Measurements from ENCODE around the gene ACKR4.

DNA sequence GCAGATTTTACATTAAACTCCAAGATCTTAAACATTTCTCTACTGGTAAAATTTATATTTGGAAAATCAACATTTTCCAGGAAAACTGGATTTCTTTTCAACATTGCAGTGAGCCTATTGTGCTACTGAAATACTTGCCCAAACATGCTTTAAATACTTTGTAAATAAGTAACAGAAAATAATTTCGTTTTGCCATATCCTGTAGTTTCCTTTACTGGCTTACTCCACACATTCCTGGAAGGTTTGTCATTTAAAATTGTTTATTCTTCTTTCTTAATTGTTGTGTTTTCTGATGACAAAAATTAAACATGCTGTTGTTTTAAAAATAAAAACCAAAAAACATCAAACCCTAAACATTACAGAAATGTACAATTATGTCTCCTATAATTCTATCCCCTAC lies 40.5 kb downstream of the ACKR4 start:
- TF ChIP-seq SIN3A (conservative IDR thresholded peaks at IDR 0.05 in 1 of 2, IDR thresholded peaks at IDR 0.05 in 1 of 2; ENCODE audit: low read depth in 1 of 2, low read length in 2 of 2) (no peak), BACH1 (IDR thresholded peaks at IDR 0.05; ENCODE audit: low read length) (no peak), EZH2 (IDR thresholded peaks at IDR 0.05; ENCODE audit: low read depth, low read length, severe bottlenecking) (no peak), POLR2A (IDR thresholded peaks at IDR 0.05; ENCODE audit: control extremely low read depth in 1 of 2, low read depth in 2 of 2, low read length in 2 of 2) (no peak), RXRA (IDR thresholded peaks at IDR 0.05; ENCODE audit: insufficient read depth, low read depth, low read length) (no peak), RAD21 (IDR thresholded peaks at IDR 0.05 in 1 of 2, conservative IDR thresholded peaks at IDR 0.05 in 1 of 2; ENCODE audit: low read depth in 2 of 2, low read length in 2 of 2) (no peak)
- TF ChIP-seq, protein P1, sequence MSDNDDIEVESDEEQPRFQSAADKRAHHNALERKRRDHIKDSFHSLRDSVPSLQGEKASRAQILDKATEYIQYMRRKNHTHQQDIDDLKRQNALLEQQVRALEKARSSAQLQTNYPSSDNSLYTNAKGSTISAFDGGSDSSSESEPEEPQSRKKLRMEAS (IDR thresholded peaks at IDR 0.05) = no peak
- TF ChIP-seq, protein P2, sequence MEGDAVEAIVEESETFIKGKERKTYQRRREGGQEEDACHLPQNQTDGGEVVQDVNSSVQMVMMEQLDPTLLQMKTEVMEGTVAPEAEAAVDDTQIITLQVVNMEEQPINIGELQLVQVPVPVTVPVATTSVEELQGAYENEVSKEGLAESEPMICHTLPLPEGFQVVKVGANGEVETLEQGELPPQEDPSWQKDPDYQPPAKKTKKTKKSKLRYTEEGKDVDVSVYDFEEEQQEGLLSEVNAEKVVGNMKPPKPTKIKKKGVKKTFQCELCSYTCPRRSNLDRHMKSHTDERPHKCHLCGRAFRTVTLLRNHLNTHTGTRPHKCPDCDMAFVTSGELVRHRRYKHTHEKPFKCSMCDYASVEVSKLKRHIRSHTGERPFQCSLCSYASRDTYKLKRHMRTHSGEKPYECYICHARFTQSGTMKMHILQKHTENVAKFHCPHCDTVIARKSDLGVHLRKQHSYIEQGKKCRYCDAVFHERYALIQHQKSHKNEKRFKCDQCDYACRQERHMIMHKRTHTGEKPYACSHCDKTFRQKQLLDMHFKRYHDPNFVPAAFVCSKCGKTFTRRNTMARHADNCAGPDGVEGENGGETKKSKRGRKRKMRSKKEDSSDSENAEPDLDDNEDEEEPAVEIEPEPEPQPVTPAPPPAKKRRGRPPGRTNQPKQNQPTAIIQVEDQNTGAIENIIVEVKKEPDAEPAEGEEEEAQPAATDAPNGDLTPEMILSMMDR (IDR thresholded peaks at IDR 0.05; ENCODE audit: control extremely low read depth in 1 of 3, insufficient read depth in 1 of 3, low read depth in 1 of 3, low read length in 3 of 3) = no peak
- TF ChIP-seq, protein P3, sequence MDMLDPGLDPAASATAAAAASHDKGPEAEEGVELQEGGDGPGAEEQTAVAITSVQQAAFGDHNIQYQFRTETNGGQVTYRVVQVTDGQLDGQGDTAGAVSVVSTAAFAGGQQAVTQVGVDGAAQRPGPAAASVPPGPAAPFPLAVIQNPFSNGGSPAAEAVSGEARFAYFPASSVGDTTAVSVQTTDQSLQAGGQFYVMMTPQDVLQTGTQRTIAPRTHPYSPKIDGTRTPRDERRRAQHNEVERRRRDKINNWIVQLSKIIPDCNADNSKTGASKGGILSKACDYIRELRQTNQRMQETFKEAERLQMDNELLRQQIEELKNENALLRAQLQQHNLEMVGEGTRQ (IDR thresholded peaks at IDR 0.05; ENCODE audit: low read length) = no peak
